NT2/D1 (cell line): ENCODE data around the gene PPDPF.
A peak's percentile ranks its signal among the peaks of the same experiment; 100 is the strongest.

Experiments
- DNase-seq: peaks from one replicate; pipeline ENCODE4 v3.0.0-alpha.2; 2011; ENCODE audit warnings: low read depth, low spot score
- H3K27me3 ChIP-seq: 2 replicates; pipeline ENCODE4 v1.6.0; 2011; ENCODE audit warnings: mild to moderate bottlenecking; ENCODE audit not compliant: insufficient read length, insufficient read depth
- H3K36me3 ChIP-seq: 2 replicates; pipeline ENCODE4 v1.6.1; 2011; ENCODE audit warnings: mild to moderate bottlenecking, low read length, mixed read lengths; ENCODE audit not compliant: insufficient read depth, insufficient read length
- H3K4me1 ChIP-seq: 2 replicates; pipeline ENCODE4 v1.5.1; 2011; ENCODE audit not compliant: insufficient read depth, insufficient read length
- H3K4me3 ChIP-seq: 2 replicates; pipeline ENCODE4 v1.5.1; 2011; ENCODE audit warnings: low read depth; ENCODE audit not compliant: insufficient read length
- H3K9ac ChIP-seq: 2 replicates; pipeline ENCODE4 v1.6.0; 2011; ENCODE audit warnings: low read depth; ENCODE audit not compliant: insufficient read length
- H3K9me3 ChIP-seq: 2 replicates; pipeline ENCODE4 v1.5.1; 2011; ENCODE audit warnings: mild to moderate bottlenecking, low read length; ENCODE audit not compliant: insufficient read depth
- SUZ12 ChIP-seq: IDR thresholded peaks from 2 replicates; pipeline ENCODE4 v1.6.1; 2011; ENCODE audit not compliant: insufficient read length, insufficient read depth; ENCODE audit errors: extremely low read depth
- YY1 ChIP-seq: IDR thresholded peaks from 2 replicates; pipeline ENCODE4 v1.6.1; 2011; ENCODE audit not compliant: insufficient read length, insufficient read depth
- ZNF274 ChIP-seq: IDR thresholded peaks from 2 replicates; pipeline ENCODE4 v1.6.1; 2011; ENCODE audit warnings: mild to moderate bottlenecking, low read depth, low read length

PPDPF gene

GRCh38 chr20:63563225-63563935, 42.8 kb downstream of the PPDPF start:
- H3K9ac ChIP-seq, result no peak overlapping the region
- DNase-seq, result no peak
- peaks cover 96% of the 10 kb centered on the region for H3K36me3 ChIP-seq
- no peak for TF ChIP-seq ZNF274
- TF ChIP-seq SUZ12, result no peak
- TF ChIP-seq YY1, result no peak
- H3K27me3 ChIP-seq, result no peaks in the 10 kb centered on the region
- H3K4me1 ChIP-seq, result no peaks in the 10 kb centered on the region
- peaks cover 3% of the 10 kb centered on the region; the same call in 1 of the 2 replicates for H3K9me3 ChIP-seq
- H3K4me3 ChIP-seq, result no peak overlapping the region

DNA sequence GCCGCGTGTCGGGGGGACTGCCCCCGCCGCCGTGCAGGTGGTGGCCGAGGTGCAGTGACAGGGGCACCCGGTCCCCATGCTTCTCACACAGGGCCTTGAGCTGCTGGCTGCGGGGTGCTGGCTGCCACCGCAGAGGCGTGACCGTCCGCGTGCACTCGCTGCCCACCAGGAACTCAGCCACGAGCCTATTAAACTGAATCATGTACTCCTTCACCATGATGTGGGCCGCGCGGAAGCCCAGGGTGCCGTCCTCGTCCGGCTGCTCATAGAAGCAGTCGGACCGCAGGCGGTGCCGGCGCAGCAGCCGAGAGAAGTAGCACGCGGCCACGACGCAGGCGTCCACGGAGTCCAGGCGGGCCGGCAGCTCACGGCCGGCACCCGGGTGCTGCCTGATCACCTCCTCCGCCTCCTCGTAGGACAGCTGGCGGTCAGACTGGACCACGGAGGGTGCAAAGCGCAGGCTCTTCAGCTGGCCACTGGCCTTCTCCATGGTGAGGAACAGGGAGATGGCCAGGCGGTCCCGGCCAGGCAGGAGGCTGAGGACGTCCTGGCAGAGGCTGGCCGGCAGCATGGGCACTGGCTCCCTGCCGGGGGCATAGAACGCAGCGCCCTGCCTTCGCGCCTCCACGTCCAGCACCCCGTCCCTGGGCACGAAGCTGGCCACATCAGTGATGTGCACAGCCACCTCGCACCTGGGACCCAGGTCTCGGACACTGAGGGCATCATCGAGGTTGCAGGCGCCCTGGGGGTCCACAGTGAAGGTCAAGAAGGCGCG, 43.7 kb downstream of the PPDPF start:
- no peaks in the 10 kb centered on the region for H3K27me3 ChIP-seq
- H3K9me3 ChIP-seq, result peaks cover 3% of the 10 kb centered on the region; the same call in 1 of the 2 replicates
- peaks cover 97% of the 10 kb centered on the region for H3K36me3 ChIP-seq
- no peaks in the 10 kb centered on the region for H3K4me1 ChIP-seq
- H3K4me3 ChIP-seq, result no peak overlapping the region
- TF ChIP-seq YY1 (no peak), ZNF274 (no peak), SUZ12 (no peak)
- DNase-seq, result no peak
- H3K9ac ChIP-seq, result no peak overlapping the region

DNA sequence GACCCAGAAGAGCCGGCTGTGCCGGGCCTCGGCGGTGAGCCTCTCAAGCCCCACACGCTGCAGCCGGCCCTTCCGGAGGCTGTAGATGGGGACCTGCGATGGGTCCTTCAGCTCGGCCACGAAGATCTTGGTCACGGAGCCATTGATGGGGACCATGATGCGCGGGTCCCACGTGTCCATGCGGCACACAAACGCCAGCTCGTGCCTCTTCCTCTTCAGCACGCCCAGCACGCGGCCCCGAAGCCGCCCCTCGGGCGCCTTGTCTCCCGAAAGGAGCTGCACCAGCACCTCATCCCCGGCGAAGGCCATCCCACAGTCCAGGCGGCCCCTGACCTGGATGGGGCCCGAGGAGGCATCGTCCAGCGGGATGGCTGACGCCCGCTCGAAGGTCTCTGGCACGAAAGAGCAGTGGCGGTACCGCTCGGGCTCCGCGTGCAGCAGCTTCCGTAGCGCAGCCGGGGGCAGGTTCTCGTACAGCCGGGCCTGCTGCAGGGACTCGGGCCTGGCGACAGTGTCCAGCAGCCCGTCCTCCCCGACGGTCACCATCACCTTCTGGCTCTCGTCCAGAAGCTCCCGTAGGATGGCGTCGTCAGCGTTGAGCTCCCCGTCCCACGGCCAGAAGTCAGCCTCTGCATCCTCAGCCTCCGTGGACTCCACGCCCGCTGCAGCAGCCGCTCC, 44.6 kb downstream of the PPDPF start:
- no peaks in the 10 kb centered on the region for H3K9me3 ChIP-seq
- DNase-seq, result no peak
- no peaks in the 10 kb centered on the region for H3K27me3 ChIP-seq
- H3K9ac ChIP-seq, result peak overlapping the region; percentile 21
- H3K4me3 ChIP-seq, result no peak overlapping the region
- H3K4me1 ChIP-seq, result no peaks in the 10 kb centered on the region
- TF ChIP-seq SUZ12, result no peak
- no peak for TF ChIP-seq YY1
- TF ChIP-seq ZNF274, result no peak
- H3K36me3 ChIP-seq, result peaks cover 96% of the 10 kb centered on the region

DNA sequence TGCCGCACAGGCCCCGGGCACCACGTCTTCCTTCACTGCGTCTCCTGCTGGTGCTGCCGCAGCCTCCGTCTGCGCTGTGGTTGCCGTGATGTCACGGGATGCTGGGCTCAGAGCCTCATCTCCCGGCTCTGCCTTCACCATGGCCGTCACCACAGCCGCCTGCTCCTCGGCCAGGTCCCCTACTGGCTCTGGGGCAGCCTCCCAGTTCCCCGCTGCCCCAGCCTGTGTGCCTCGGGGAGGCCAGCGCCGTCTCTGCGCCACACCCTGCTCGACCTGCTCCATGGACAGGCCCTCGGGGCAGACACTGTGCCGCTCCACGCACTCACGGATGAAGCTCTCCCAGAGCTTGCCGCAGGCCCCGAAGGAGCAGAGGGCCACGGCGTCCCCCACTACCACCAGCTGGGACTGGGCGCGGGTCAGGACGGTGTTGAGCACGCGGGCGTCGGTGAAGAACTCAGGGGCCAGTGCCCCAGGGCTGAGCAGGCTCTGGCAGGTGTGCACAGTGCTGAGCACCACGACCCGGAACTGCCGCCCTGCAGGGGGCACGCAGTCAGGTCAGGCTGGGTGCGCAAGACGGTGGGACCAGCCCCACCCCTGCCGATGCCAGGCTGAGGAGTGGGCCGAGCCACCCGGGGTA, 45.3 kb downstream of the PPDPF start:
- no peak for DNase-seq
- no peaks in the 10 kb centered on the region for H3K9me3 ChIP-seq
- no peaks in the 10 kb centered on the region for H3K27me3 ChIP-seq
- peak overlapping the region; percentile 21 for H3K9ac ChIP-seq
- no peak overlapping the region for H3K4me3 ChIP-seq
- no peaks in the 10 kb centered on the region for H3K4me1 ChIP-seq
- TF ChIP-seq YY1, result no peak
- TF ChIP-seq ZNF274, result no peak
- no peak for TF ChIP-seq SUZ12
- H3K36me3 ChIP-seq, result peaks cover 96% of the 10 kb centered on the region

DNA sequence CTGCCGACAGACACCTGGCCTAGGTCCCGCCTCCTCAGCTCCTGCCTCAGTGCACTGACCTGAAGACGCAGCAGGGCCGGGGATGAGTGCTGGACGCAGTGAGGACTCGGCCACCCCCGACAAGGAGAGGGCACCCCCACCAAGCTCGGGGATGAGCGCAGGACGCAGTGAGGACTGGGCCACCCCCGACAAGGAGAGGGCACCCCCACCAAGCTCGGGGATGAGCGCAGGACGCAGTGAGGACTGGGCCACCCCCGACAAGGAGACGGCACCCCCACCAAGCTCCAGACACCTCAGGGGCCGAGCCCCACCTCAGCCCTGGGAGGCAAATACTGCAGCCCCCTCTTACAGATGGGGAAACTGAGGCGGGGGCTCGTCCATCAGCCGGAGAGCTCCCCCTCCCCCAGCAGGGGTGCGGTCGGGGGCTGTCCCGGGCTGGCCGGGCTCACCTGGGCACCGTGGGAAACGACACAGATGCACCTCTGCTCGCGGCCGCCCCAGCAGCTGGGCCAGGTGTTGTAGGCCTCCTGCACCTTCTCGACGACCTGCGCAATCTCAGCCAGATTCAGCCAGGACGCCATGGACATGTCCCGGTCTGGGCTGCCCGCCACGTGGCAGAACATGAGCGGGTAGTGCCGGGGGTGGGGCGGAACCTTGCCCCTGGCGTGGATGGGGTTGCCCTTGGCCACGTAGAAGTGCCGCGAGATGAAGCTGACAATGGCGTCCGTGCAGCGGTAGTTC, 46.0 kb downstream of the PPDPF start:
- no peak for DNase-seq
- Histone ChIP-seq H3K4me3 (no peak overlapping the region), H3K4me1 (no peaks in the 10 kb centered on the region), H3K36me3 (peaks cover 88% of the 10 kb centered on the region), H3K27me3 (no peaks in the 10 kb centered on the region), H3K9me3 (no peaks in the 10 kb centered on the region), H3K9ac (no peak overlapping the region)
- TF ChIP-seq SUZ12 (no peak), YY1 (no peak), ZNF274 (no peak)

DNA sequence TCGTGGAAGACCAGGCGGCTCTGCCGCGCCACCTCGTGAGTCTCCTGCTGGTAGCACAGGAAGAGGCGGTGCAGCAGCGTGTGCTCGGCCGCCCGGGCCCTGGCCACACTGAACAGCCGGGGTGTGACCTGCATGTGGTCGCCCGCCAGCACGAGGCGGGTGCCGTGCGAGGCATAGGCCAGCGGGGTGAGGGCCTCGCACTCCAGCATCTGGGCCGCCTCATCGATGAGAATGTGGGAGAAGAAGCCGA, 46.5 kb downstream of the PPDPF start:
- TF ChIP-seq SUZ12, result no peak
- no peak for TF ChIP-seq YY1
- TF ChIP-seq ZNF274, result no peak
- Histone ChIP-seq H3K9ac (no peak overlapping the region), H3K27me3 (no peaks in the 10 kb centered on the region), H3K36me3 (peaks cover 88% of the 10 kb centered on the region), H3K4me3 (no peak overlapping the region), H3K4me1 (peaks cover 1% of the 10 kb centered on the region), H3K9me3 (no peaks in the 10 kb centered on the region)
- no peak for DNase-seq
